ENCODE results near the gene ZSWIM9.
"Not testable (repeated sequence)": the region's sequence is repeated elsewhere in the genome, so short reads cannot be mapped to it uniquely, and the experiment has no call there.

ZSWIM9 gene

DNA sequence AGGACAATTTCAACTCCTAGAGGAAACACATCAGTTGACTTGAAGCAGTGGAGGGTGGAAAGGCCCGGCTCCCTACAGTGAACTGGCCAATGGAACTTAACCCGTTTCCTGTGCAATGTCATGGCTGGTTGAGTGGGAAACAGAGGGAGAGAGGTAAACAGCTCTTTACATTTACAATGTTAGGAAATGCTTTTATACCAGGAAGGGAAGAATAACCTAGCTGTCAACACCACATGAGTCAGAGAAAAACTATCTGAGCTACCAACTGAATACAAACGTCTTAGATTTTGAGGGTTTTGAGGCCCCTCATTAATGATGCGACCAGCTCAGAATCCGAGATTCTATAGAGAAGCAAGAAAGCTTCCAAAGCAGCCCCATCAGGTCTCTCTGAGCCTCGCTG lies 48.5 kb downstream of the ZSWIM9 start:
- DNase-seq = no peak

DNA sequence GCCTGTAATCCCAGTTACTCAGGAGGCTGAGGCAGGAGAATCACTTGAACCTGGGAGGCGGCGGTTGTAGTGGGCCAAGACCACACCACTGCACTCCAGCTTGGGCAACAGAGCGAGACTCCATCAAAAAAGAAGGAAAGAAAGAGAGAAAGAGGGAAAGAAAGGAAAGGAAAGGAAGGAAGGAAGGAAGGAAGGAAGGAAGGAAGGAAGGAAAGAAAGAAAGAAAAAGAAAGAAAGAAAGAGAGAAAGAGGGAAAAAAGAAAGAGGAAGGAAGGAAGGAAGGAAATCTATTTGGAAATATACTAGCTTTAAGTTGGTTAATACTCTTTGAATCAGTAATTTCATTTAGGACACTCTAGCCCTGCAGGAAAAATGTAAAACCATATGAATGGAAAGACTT lies 50.3 kb downstream of the ZSWIM9 start:
- DNase-seq = not testable (repeated sequence)

DNA sequence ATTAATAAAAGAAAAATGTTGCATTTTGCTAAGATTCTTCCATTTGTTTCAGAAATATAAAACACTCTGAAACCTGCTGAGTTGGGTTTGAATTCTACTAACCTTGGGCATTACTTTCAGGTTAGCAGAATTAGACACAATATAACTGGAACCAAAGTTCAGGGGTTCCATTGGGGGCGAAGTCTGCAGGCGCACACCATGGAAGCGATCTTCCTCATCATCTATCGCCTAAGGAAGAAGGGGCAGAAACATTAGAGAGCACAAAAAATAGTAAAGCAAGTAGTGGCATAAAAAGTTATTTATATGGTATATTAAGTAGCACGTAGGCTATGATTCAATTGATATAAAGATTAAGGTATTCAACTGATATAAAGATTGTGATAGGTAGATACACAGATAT lies 51.1 kb downstream of the ZSWIM9 start:
- DNase-seq = no peak

DNA sequence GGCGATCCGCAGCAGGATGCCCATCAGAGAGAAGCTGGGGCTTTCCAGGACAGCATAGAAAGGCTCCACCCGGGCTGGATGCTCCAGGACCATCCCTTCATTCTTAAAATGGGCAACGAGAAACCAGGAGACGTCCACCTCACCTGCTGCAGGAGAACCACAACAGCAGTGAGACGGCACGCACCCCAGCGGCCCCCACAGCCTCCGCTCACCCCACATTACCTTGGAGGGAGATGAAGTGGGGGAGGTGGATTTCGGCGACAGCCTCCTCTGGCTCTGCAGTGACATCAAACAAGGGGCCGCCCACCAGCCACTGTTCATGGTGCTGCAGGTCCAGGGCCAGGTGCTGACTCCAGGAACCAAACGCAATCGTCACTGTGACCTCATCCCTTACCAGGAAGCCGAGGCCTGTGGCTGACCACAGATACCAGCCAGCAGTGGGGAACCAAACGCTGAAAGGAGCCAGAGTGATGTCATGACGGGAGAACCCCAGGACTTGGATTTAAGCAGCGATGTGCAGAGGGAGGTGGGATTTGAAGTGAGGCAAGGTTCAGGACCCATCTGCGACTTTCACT lies 60.2 kb downstream of the ZSWIM9 start:
- DNase-seq = no peak

DNA sequence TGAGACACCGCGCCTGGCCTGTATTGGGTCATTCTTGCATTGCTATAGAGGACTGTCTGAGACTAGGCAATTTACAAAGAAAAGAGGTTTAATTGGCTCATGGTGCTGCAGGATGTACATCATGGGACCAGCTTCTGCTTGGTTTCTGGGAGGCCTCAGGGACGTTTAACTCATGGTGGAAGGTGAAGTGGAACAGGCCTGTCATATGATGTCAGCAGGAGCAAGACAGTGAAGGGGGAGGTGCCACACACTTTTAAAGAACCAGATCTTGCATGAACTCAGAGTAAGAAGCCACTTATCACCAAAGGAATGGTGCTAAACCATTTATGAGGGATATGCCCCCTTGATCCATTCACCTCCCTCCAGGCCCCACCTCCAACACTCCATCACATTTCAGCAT lies 66.6 kb downstream of the ZSWIM9 start:
- no peak for DNase-seq

DNA sequence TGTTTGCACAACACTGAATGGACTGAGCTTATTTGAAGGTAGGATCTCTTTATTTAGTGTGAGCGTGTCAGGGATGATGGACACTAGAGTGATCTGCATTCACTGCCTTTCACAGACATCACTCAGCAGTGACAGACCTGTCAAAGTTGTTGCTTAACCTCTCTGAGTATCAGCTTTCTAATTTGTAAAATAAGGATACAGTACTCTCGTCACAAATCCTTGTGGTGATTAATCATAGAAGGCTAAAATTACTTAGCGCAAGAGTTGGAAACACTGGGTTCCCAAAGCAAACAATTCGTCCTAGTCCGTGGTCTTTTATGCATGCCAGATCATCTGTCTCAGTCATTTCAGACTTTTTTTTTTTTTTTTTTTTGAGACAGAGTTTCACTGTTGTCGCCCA lies 68.6 kb downstream of the ZSWIM9 start:
- no peak for DNase-seq

DNA sequence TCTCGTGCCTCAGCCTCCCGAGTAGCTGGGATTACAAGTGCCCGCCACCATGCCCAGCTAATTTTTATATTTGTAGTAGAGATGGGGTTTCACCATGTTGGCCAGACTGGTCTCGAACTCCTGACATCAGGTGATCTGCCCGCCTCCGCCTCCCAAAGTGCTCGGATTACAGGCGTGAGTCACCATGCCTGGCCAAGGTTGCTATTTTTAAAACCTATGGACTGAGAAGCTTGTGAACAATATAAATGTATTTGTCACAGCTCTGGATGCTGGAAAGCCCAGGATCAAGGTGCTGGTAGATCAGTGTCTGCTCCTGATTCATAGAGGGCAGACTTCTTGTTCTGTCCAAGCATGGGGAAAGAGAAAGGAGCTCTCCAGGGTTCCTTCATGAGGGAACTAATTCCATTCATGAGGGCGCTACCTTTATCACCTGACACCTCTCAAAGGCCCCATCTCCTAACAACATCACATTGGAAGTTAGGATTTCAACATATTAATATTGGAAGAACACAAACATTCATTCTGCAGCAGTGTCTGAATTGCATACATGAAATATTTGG lies 69.2 kb downstream of the ZSWIM9 start:
- DNase-seq = no peak

DNA sequence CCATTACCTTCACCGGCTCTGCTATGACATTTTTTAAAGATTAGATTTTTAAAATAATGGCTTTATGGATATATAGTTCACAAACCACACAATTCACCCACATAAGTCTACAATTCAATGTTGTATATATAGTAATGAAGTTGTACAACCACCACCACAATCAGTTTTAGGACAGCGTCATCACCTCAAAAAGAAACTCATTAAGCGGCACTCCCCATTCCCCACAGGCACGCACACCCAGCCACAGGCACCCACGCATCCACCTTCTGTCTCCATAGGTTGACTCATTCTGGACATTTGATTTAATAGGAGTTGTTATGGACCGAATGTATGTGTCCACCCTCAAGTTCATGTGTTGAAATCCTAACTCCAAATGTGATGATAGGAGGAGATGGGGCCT lies 71.3 kb downstream of the ZSWIM9 start:
- DNase-seq = not testable (repeated sequence)

DNA sequence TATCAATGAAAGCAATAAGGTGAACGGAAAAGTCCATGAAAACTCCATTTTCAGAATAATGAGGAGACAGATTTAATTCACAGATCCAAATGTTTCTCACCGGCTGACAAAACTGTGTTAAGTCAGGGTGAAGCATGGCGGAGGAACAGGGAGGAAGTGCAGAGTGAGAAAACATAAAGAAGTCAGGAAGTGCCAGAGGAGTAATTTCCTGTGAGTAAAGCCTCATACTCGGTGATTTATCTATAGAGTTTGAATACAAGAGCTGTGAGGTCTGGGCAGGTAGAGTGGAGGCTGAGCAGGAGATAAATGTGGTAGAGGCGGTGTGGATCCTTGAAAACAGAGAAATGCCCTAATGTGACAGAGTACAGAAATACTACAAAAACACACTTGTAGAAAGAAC lies 73.8 kb downstream of the ZSWIM9 start:
- DNase-seq = peak; percentile 27

DNA sequence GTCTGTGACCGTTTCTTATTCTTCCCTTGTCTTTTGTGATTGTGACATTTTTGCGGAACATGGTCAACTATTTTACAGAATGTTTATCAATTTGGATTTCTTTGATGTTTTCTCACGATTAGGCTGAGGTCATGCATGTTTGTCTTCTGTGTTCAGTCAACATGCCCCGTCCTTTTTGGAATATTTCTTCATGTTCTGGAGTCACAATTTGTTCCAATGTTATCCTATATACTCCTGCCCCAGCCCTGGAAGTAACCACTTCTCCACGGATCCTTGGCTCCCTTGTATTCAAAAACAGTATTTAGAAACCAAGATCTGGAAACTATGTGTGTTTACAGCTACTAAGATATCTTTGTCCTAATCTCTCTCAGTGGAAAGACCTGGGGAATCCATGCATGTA lies 75.6 kb downstream of the ZSWIM9 start:
- no peak for DNase-seq

DNA sequence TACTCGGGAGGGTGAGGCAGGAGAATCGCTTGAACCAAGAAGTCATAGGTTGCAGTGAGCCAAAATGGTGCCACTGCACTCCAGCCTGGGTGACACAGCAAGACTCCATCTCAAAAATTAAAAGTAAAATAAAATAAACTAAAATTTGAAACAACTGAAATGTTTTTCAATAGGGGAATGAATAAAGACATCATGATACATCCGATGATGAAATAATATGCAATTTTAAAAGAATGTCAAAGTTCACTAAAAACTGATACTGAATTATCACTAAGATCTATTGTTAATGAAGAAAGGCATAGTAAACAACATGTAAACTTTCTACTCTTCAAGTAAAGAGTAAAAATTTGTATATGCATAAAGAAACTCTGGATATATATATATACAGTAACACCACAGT lies 76.7 kb downstream of the ZSWIM9 start:
- no peak for DNase-seq
